BE2C (cell line): ENCODE measurements around the gene TSPAN9.
"Not testable (repeated sequence)": the region's sequence is repeated elsewhere in the genome, so short reads cannot be mapped to it uniquely, and the experiment has no call there.

Source experiments
- DNase-seq: peaks from one replicate; pipeline ENCODE4 v3.0.0-alpha.2; 2020
- H3K27me3 ChIP-seq: fragments of 250-450 bp; sonication (Bioruptor Pico); 2 replicates; pipeline ENCODE4 v1.5.1; 2020; ENCODE audit warnings: mild to moderate bottlenecking
- H3K36me3 ChIP-seq: fragments of 250-450 bp; sonication (Bioruptor Pico); 2 replicates; pipeline ENCODE4 v1.5.1; 2020; ENCODE audit warnings: mild to moderate bottlenecking
- H3K4me1 ChIP-seq: fragments of 250-450 bp; sonication (Bioruptor Pico); 2 replicates; pipeline ENCODE4 v1.5.1; 2020
- H3K4me3 ChIP-seq: 2 replicates; pipeline ENCODE4 v1.5.1; 2011; ENCODE audit warnings: low read depth, low read length
- H3K9me3 ChIP-seq: fragments of 250-450 bp; sonication (Bioruptor Pico); 2 replicates; pipeline ENCODE4 v1.5.1; 2020
- CTCF ChIP-seq: IDR thresholded peaks from 2 replicates; pipeline ENCODE4 v1.5.1; 2012; ENCODE audit warnings: mild to moderate bottlenecking, low read depth, low read length

The TSPAN9 gene

GRCh38 chr12:3055704-3056467, 21.3 kb upstream of the TSPAN9 start:
- no peaks in the 10 kb centered on the region for H3K36me3 ChIP-seq
- no peaks in the 10 kb centered on the region for H3K4me1 ChIP-seq
- H3K9me3 ChIP-seq: no peaks in the 10 kb centered on the region
- no peak overlapping the region for H3K4me3 ChIP-seq
- no peak for TF ChIP-seq CTCF
- H3K27me3 ChIP-seq: peaks cover 12% of the 10 kb centered on the region
- DNase-seq: no peak

- no peaks in the 10 kb centered on the region for H3K4me1 ChIP-seq
- no peak for TF ChIP-seq CTCF
- no peak for DNase-seq
- no peaks in the 10 kb centered on the region for H3K9me3 ChIP-seq
- H3K4me3 ChIP-seq: no peak overlapping the region
- peaks cover 32% of the 10 kb centered on the region for H3K27me3 ChIP-seq
- H3K36me3 ChIP-seq: no peaks in the 10 kb centered on the region
Measured at GRCh38 chr12:3061059-3061458, 16.1 kb upstream of the TSPAN9 start.

- no peak for TF ChIP-seq CTCF
- Histone ChIP-seq H3K27me3 (peaks cover 32% of the 10 kb centered on the region), H3K4me1 (no peaks in the 10 kb centered on the region), H3K36me3 (no peaks in the 10 kb centered on the region), H3K9me3 (no peaks in the 10 kb centered on the region), H3K4me3 (no peak overlapping the region)
- DNase-seq: no peak
Measured at GRCh38 chr12:3061501-3062215, 15.5 kb upstream of the TSPAN9 start.

GRCh38 chr12:3065300-3065699, 11.9 kb upstream of the TSPAN9 start:
- no peaks in the 10 kb centered on the region for H3K9me3 ChIP-seq
- TF ChIP-seq CTCF: no peak
- no peak for DNase-seq
- peaks cover 25% of the 10 kb centered on the region for H3K27me3 ChIP-seq
- H3K4me1 ChIP-seq: no peaks in the 10 kb centered on the region
- no peaks in the 10 kb centered on the region for H3K36me3 ChIP-seq
- H3K4me3 ChIP-seq: no peak overlapping the region

GRCh38 chr12:3065846-3066245, 11.3 kb upstream of the TSPAN9 start:
- H3K9me3 ChIP-seq, H3K36me3 ChIP-seq, H3K4me3 ChIP-seq, DNase-seq, H3K4me1 ChIP-seq: not testable (repeated sequence)
- peaks cover 20% of the 10 kb centered on the region for H3K27me3 ChIP-seq

- no peaks in the 10 kb centered on the region for H3K27me3 ChIP-seq
- H3K36me3 ChIP-seq: no peaks in the 10 kb centered on the region
- DNase-seq: no peak
- H3K4me3 ChIP-seq: no peak overlapping the region
- H3K9me3 ChIP-seq: no peaks in the 10 kb centered on the region
- no peak for TF ChIP-seq CTCF
- peaks cover 5% of the 10 kb centered on the region for H3K4me1 ChIP-seq
Measured at GRCh38 chr12:3069714-3070113, 7.5 kb upstream of the TSPAN9 start.
